HEK293T (cell line): ENCODE data around the gene CD300E.
"Not testable (repeated sequence)": the region's sequence is repeated elsewhere in the genome, so short reads cannot be mapped to it uniquely, and the experiment has no call there.

Source experiments
- CTCF ChIA-PET: fragments of 350-600 bp; formaldehyde crosslinking; extraction: SDS; loops from one replicate; lab custom pipeline; 2021; ENCODE audit warnings: antibody characterized with exemption, inconsistent platforms; lab: Yijun Ruan, JAX
- POLR2A ChIA-PET: fragments of 350-600 bp; formaldehyde crosslinking; extraction: SDS; loops from one replicate; lab custom pipeline; 2020; ENCODE audit warnings: antibody characterized with exemption, inconsistent platforms; lab: Yijun Ruan, JAX
- DNase-seq: peaks from one replicate; pipeline ENCODE4 v3.0.0; 2012; ENCODE audit warnings: mixed read lengths; ENCODE audit errors: extremely low spot score
- ARNT ChIP-seq: fragments of 450-650 bp; IDR thresholded peaks from 2 replicates; pipeline ENCODE4 v1.6.1; 2017; ENCODE audit warnings: mild to moderate bottlenecking
- BHLHE40 ChIP-seq: fragments of 450-650 bp; IDR thresholded peaks from 2 replicates; pipeline ENCODE4 v1.6.1; 2016; ENCODE audit warnings: mild to moderate bottlenecking, moderate library complexity, borderline replicate concordance
- CTBP1 ChIP-seq: fragments of 450-650 bp; IDR thresholded peaks from 2 replicates; pipeline ENCODE4 v1.6.1; 2016; ENCODE audit warnings: borderline replicate concordance
- ELF4 ChIP-seq: fragments of 450-650 bp; IDR thresholded peaks from 2 replicates; pipeline ENCODE4 v1.6.1; 2017; ENCODE audit warnings: antibody characterized with exemption
- FOXA1 ChIP-seq: fragments of 450-650 bp; IDR thresholded peaks from 2 replicates; pipeline ENCODE4 v1.6.1; 2016; ENCODE audit warnings: mild to moderate bottlenecking
- FOXK2 ChIP-seq: fragments of 450-650 bp; IDR thresholded peaks from 2 replicates; pipeline ENCODE4 v1.6.1; 2016; ENCODE audit warnings: mild to moderate bottlenecking
- FOXM1 ChIP-seq: fragments of 450-650 bp; IDR thresholded peaks from 2 replicates; pipeline ENCODE4 v1.6.1; 2017; ENCODE audit warnings: mild to moderate bottlenecking, borderline replicate concordance
- HDGF ChIP-seq: fragments of 450-650 bp; IDR thresholded peaks from 2 replicates; pipeline ENCODE4 v1.6.1; 2017; ENCODE audit warnings: antibody characterized with exemption, borderline replicate concordance
- L3MBTL2 ChIP-seq: fragments of 450-650 bp; conservative IDR thresholded peaks from 2 replicates; pipeline ENCODE4 v1.6.1; 2016; ENCODE audit warnings: mild to moderate bottlenecking
- LEF1 ChIP-seq: fragments of 450-650 bp; IDR thresholded peaks from 2 replicates; pipeline ENCODE4 v1.6.1; 2017; ENCODE audit warnings: mild to moderate bottlenecking, borderline replicate concordance
- NFRKB ChIP-seq: fragments of 450-650 bp; IDR thresholded peaks from 2 replicates; pipeline ENCODE4 v1.6.1; 2016; ENCODE audit warnings: mild to moderate bottlenecking, moderate library complexity
- SP1 ChIP-seq: fragments of 450-650 bp; IDR thresholded peaks from 2 replicates; pipeline ENCODE4 v1.6.1; 2017
- SUZ12 ChIP-seq: fragments of 450-650 bp; IDR thresholded peaks from 2 replicates; pipeline ENCODE4 v1.6.1; 2016; ENCODE audit warnings: mild to moderate bottlenecking
- TARDBP ChIP-seq: fragments of 450-650 bp; IDR thresholded peaks from 2 replicates; pipeline ENCODE4 v1.6.1; 2016
- ZNF384 ChIP-seq: fragments of 450-650 bp; IDR thresholded peaks from 2 replicates; pipeline ENCODE4 v1.6.1; 2016
- TF ChIP-seq, protein P1 (sequence below): fragments of 450-650 bp; IDR thresholded peaks from 2 replicates; pipeline ENCODE4 v1.6.1; 2016

The CD300E gene

DNA sequence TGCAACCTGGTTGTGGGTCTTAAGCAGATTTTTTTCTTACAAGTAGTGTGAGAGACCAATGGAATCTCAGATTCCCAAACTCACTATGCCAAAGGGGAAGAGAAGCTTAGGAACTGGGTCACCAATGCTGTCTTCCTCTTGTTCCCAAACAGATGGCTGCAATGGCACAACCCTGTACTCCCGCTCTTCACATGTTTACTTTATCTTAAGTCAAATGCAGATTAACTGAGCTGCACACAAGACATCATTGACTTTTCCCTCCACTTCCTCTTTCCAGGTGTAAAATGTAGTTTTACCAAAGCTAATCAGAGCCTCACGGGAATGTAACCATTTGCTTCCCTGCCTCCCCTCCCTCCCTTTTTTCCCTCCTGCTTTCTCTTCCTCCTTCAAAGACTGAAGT lies 14.4 kb upstream of the CD300E start:
- CTCF ChIA-PET = no interaction called here
- DNase-seq = no peak
- TF ChIP-seq ELF4 (no peak), ZNF384 (no peak), ARNT (no peak), TARDBP (no peak), SP1 (no peak), HDGF (no peak), FOXA1 (no peak), SUZ12 (no peak), LEF1 (no peak)
- TF ChIP-seq, protein P1, sequence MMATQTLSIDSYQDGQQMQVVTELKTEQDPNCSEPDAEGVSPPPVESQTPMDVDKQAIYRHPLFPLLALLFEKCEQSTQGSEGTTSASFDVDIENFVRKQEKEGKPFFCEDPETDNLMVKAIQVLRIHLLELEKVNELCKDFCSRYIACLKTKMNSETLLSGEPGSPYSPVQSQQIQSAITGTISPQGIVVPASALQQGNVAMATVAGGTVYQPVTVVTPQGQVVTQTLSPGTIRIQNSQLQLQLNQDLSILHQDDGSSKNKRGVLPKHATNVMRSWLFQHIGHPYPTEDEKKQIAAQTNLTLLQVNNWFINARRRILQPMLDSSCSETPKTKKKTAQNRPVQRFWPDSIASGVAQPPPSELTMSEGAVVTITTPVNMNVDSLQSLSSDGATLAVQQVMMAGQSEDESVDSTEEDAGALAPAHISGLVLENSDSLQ = no peak
- POLR2A ChIA-PET = no interaction called here

DNA sequence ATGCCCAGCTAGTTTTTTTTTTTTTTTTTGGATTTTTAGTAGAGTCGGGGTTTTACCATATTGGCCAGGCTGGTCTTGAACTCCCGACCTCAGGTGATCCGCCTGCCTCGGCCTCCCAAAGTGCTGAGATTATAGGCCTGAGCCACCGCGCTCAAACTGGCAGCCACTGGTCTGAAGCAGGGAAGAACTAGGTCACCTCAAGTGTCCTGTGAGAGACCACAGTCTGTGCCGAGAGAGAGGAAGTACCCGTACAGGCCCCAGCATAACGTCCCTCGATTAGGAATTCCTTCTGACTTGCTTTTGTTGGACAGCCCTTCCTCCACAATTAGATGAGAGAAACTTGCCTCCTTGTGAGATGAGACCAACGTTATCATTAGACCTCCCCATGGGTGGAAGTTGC lies 13.7 kb upstream of the CD300E start:
- TF ChIP-seq FOXA1 = no peak
- no peak for TF ChIP-seq ELF4
- TF ChIP-seq L3MBTL2 = no peak
- TF ChIP-seq HDGF = no peak
- no peak for TF ChIP-seq BHLHE40
- ChIA-PET CTCF (no interaction called here), POLR2A (no interaction called here)
- no peak for DNase-seq

DNA sequence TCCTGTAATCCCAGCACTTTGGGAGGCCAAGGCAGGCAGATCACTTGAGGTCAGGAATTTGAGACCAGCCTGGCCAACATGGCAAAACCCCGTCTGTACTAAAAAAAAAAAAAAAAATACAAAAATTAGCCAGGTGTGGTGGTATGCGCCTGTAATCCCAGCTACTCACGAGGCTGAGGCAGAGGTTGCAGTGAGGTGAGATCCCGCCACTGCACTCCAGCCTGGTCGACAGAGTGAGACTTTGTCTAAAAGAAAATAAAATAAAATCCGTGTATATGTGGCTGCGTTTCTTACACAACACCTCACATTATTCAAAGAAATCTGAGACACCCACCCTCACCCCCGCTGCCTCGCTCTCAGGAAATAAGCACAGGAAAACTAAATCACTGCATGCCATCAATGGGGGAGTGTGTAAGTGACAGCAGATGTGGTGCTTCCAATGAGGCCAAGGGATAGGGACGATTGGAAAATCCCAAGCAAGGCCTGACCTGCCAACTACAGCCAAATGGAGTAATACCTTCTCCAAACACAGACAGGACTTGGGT lies 13.1 kb upstream of the CD300E start:
- DNase-seq, POLR2A ChIA-PET: not testable (repeated sequence)
- CTCF ChIA-PET = interaction anchor here (0.6 kb wide), 1 partner anchor 11 kb away, joined by 3 read pairs; no protein-coding TSS in a partner anchor

DNA sequence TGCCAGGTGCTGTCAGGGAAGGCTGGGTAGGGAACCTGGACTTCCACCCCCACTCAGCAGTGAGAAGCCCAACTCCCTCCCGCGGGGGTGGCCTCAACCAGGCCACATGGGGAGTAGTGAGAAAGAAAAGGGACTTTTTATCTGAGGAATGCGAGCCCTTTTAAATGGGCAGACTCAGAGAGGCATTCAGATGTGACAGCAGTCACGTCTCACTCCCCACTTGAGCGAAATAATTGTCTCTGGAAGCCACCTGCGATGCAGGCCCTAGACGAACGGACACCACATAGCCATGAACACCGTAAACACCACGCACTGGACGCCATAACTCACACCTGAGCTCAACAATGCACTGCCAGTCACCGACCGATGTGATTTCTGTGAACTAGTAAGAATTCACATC lies 11.9 kb upstream of the CD300E start:
- CTCF ChIA-PET = interaction anchor here (0.9 kb wide), 1 partner anchor 12 kb away, joined by 3 read pairs; no protein-coding TSS in a partner anchor
- POLR2A ChIA-PET = no interaction called here
- no peak for DNase-seq
- TF ChIP-seq FOXM1 = no peak
- TF ChIP-seq BHLHE40 = no peak
- no peak for TF ChIP-seq ARNT
- TF ChIP-seq ZNF384 = no peak
- no peak for TF ChIP-seq ELF4
- TF ChIP-seq, protein P1 = no peak
- no peak for TF ChIP-seq NFRKB
- TF ChIP-seq HDGF = no peak
- no peak for TF ChIP-seq LEF1
- no peak for TF ChIP-seq TARDBP
- TF ChIP-seq L3MBTL2 = no peak
- no peak for TF ChIP-seq CTBP1

DNA sequence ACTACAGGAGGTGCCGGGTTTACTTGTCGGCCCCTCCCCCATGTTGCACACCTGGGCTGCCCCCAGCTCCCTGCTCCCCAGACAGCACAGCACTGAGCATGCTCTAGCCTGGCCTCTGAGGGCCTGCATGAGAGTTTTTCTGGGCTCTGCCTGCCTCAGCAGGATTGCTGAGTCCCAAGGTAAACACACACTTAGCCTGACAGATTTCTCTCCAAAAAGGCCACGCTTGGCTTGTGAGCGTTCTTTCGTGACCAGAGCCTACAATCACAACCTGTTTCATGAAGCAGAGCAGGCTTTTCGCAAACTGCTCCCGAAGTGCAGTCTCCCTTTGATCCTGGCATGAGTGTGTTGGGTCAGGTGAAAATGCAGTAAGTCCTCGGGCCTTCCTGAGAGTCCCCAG lies 9.8 kb upstream of the CD300E start:
- POLR2A ChIA-PET = no interaction called here
- CTCF ChIA-PET = interaction anchor here (0.6 to 0.7 kb wide), 4 partner anchors 724 to 1912 kb away, joined by 3 to 4 read pairs (median 3); no protein-coding TSS in a partner anchor
- no peak for DNase-seq
- TF ChIP-seq BHLHE40 (no peak), SUZ12 (no peak), ELF4 (no peak), NFRKB (no peak), HDGF (no peak), TARDBP (no peak), LEF1 (no peak), FOXA1 (no peak)

DNA sequence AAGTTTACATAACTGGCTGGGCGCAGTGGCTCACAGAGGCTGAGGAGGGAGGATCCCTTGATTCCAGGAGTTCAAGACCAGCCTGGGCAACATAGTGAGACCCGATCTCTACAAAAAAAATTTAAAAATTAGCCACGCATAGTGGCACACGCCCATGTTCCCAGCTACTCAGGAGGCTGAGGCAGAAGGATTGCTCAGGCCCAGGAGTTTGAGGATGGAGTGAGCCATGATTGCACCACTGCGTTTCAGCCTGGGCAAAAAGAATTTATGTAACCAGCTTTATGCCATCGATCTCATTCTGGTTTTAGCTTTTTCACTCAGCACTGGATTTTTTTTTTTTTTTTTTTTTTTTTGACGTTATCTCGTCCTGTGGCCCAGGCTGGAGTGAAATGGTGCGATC lies 9.1 kb upstream of the CD300E start:
- TF ChIP-seq ARNT (no peak), NFRKB (no peak)
- TF ChIP-seq, protein P1 = no peak
- ChIA-PET POLR2A (no interaction called here), CTCF (interaction anchor here (0.6 to 1.0 kb wide), 4 partner anchors 30 to 1911 kb away, joined by 3 read pairs; partner anchors contain the start of gene CD300H)
- no peak for DNase-seq

DNA sequence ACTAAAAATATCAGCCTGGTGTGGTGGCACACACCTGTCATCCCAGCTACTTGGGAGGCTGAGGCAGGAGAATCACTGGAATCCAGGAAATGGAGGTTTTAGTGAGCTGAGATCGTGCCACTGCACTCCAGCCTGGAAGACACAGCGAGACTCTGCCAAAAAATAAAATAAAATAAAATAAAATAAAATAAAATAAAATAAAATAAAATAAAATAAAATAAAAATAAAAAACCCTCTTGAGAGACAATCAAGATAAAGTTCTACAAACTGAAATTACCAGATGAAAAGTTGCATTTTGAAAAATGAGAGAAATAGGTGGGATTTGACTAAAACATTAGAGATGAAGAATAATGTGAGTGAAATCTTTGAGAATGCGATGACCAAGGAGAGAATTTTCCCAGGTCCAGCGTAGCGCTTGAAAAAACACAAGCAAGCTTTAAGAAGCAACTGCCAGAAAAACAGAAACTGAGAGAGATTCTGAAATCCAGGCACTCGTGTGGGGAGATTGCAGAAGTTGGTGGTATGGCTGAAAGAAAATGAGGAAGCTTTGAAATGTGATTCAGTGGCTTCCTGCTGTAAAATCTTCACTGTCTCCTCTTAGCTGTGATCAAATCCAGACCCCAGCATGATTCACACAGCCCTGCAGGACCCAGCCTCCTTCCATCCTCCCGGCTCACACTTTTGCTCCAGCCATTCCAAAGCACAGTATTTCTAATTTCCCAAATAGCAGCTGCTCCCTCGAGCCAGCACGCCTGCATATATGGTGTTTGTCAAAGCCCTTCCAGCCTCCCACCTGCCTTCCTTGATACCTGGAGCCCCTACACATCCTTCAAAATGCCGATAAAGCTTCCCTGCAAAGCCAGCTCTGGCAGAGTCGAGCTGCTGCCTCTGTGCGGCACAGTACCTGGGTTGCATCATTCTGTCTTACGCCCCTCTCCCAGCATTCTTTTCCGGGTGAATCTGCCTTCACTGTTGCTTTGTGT lies 8.2 kb upstream of the CD300E start:
- TF ChIP-seq NFRKB = no peak
- no peak for TF ChIP-seq CTBP1
- no peak for TF ChIP-seq L3MBTL2
- TF ChIP-seq BHLHE40 = no peak
- TF ChIP-seq LEF1 = no peak
- no peak for TF ChIP-seq TARDBP
- TF ChIP-seq ZNF384 = no peak
- TF ChIP-seq FOXK2 = no peak
- TF ChIP-seq SP1 = no peak
- no peak for TF ChIP-seq ARNT
- TF ChIP-seq, protein P1 = no peak
- no peak for TF ChIP-seq HDGF
- TF ChIP-seq SUZ12 = no peak
- no peak for TF ChIP-seq FOXA1
- no peak for TF ChIP-seq ELF4
- TF ChIP-seq FOXM1 = no peak
- DNase-seq = no peak
- CTCF ChIA-PET = interaction anchor here (0.7 to 1.0 kb wide), 2 partner anchors 29 to 64 kb away, joined by 3 read pairs; partner anchors contain the start of gene CD300H
- POLR2A ChIA-PET = no interaction called here

DNA sequence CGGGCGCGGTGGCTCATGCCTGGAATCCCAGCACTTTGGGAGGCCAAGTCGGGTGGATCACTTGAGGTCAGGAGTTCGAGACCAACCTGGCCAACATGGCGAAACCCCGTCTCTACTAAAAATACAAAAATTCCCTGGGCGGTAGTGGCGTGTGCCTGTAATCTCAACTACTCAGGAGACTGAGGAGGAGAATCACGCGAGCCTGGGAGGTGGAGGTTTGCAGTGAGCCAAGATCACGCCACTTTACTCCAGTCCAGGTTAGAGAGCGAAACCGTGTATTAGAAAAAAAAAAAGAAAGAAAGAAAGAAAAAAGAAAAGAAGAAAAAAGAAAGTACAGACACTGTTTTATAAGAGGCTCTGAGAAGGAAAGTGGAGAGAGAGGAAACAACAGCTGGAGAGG lies 6.7 kb upstream of the CD300E start:
- CTCF ChIA-PET, POLR2A ChIA-PET, DNase-seq: not testable (repeated sequence)
